ENCODE results near the gene OOSP3. TPM values are rescaled to one million over a fixed set of nuclear protein-coding genes. Genes with fewer than 3 reads are reported as not detected.

OOSP3 gene
- total RNA-seq = not detected

GRCh38 chr11:59878575-59878974 lies at the start of gene OOSP3:
Gene OOSP3, plus strand, starts transcription at chr11:59878782. Its CDS starts 27 bp downstream, at chr11:59878809.
- no peaks in the 10 kb centered on the region for H3K4me1 Mint-ChIP-seq (ENCODE audit: low read depth)
- H3K27me3 Mint-ChIP-seq = peaks cover 6% of the 10 kb centered on the region
- H3K36me3 Mint-ChIP-seq (ENCODE audit: low read depth) = no peaks in the 10 kb centered on the region
- TF ChIP-seq CTCF (IDR thresholded peaks at IDR 0.05) = no peak
- POLR2A ChIA-PET = no interaction called here
- intact Hi-C loops (cut with micrococcal nuclease) = no loop called here
- no peak within 1 kb of the TSS for H3K27ac Mint-ChIP-seq
- no peaks in the 10 kb centered on the region for H3K9me3 Mint-ChIP-seq
- ATAC-seq = no peak
- H3K4me3 Mint-ChIP-seq = no peak within 1 kb of the TSS
- no peak for DNase-seq
- CTCF ChIA-PET = no interaction called here

- CTCF ChIA-PET = no interaction called here
- no peak for ATAC-seq
Measured at GRCh38 chr11:59829358-59829757, 49.2 kb upstream of the OOSP3 start.

GRCh38 chr11:59833602-59834001 lies 45.0 kb upstream of the OOSP3 start:
- no peak for TF ChIP-seq CTCF (IDR thresholded peaks at IDR 0.05)
- H3K27me3 Mint-ChIP-seq = peaks cover 3% of the 10 kb centered on the region
- DNase-seq = no peak
- no peak overlapping the region for H3K27ac Mint-ChIP-seq
- intact Hi-C loops (cut with micrococcal nuclease) = no loop called here
- H3K36me3 Mint-ChIP-seq (ENCODE audit: low read depth) = no peaks in the 10 kb centered on the region
- ATAC-seq = no peak
- H3K4me3 Mint-ChIP-seq = no peak overlapping the region
- ChIA-PET POLR2A (no interaction called here), CTCF (no interaction called here)
- peaks cover 5% of the 10 kb centered on the region for H3K4me1 Mint-ChIP-seq (ENCODE audit: low read depth)
- no peaks in the 10 kb centered on the region for H3K9me3 Mint-ChIP-seq

More at GRCh38 chr11:59829358-59829757, 49.2 kb upstream of the OOSP3 start:
- intact Hi-C loops (cut with micrococcal nuclease) = no loop called here
- H3K36me3 Mint-ChIP-seq (ENCODE audit: low read depth) = no peaks in the 10 kb centered on the region
- H3K27me3 Mint-ChIP-seq = peaks cover 4% of the 10 kb centered on the region
- POLR2A ChIA-PET = no interaction called here
- DNase-seq = no peak
- no peak overlapping the region for H3K4me3 Mint-ChIP-seq
- H3K27ac Mint-ChIP-seq = no peak overlapping the region
- TF ChIP-seq CTCF (IDR thresholded peaks at IDR 0.05) = no peak
- H3K4me1 Mint-ChIP-seq (ENCODE audit: low read depth) = peaks cover 5% of the 10 kb centered on the region
- no peaks in the 10 kb centered on the region for H3K9me3 Mint-ChIP-seq

GRCh38 chr11:59839615-59840014 lies 39.0 kb upstream of the OOSP3 start:
- DNase-seq (no peak), ATAC-seq (no peak)
- Mint-ChIP-seq H3K4me3 (no peak overlapping the region), H3K4me1 (ENCODE audit: low read depth) (no peaks in the 10 kb centered on the region), H3K36me3 (ENCODE audit: low read depth) (no peaks in the 10 kb centered on the region), H3K27ac (no peak overlapping the region), H3K27me3 (peaks cover 3% of the 10 kb centered on the region), H3K9me3 (no peaks in the 10 kb centered on the region)
- ChIA-PET CTCF (no interaction called here), POLR2A (no interaction called here)
- intact Hi-C loops (cut with micrococcal nuclease) = no loop called here
- no peak for TF ChIP-seq CTCF (IDR thresholded peaks at IDR 0.05)

GRCh38 chr11:59841514-59841913 lies 37.1 kb upstream of the OOSP3 start:
- H3K4me1 Mint-ChIP-seq (ENCODE audit: low read depth) = no peaks in the 10 kb centered on the region
- no peaks in the 10 kb centered on the region for H3K9me3 Mint-ChIP-seq
- POLR2A ChIA-PET = no interaction called here
- H3K27me3 Mint-ChIP-seq = peaks cover 3% of the 10 kb centered on the region
- no peaks in the 10 kb centered on the region for H3K36me3 Mint-ChIP-seq (ENCODE audit: low read depth)
- no peak for TF ChIP-seq CTCF (IDR thresholded peaks at IDR 0.05)
- intact Hi-C loops (cut with micrococcal nuclease) = no loop called here
- ATAC-seq (no peak), DNase-seq (no peak)
- H3K27ac Mint-ChIP-seq = no peak overlapping the region
- CTCF ChIA-PET = no interaction called here
- no peak overlapping the region for H3K4me3 Mint-ChIP-seq
